IMR-90 (cell line): ENCODE data around the gene CPNE4. TPM values are rescaled to one million over a fixed set of nuclear protein-coding genes. Genes with fewer than 3 reads are reported as not detected.

ENCODE experiments used
- ATAC-seq: fragments of 200-7000 bp; cut with Tn5 transposase; 2 replicates; pipeline ENCODE4 v1.9.1; 2020; ENCODE audit warnings: low read depth, mild to moderate bottlenecking, moderate library complexity
- BruUV-seq: library from RNA; stranded (reverse); fragments of 400-500 nt; replicated peaks from 2 replicates; lab custom pipeline; 2021; lab: Mats Ljungman, UMichigan
- CTCF ChIA-PET: fragments of 300-600 bp; formaldehyde crosslinking; extraction: SDS; loops from one replicate; lab custom pipeline; 2021; ENCODE audit warnings: antibody characterized with exemption; lab: Yijun Ruan, JAX
- POLR2A ChIA-PET: fragments of 300-600 bp; sonication (Branson Sonifier 250); formaldehyde crosslinking; loops from one replicate; lab custom pipeline; 2022; ENCODE audit warnings: antibody characterized with exemption; ENCODE audit not compliant: unreplicated experiment; lab: Charles Lee
- DNase-seq: peaks from one replicate; pipeline ENCODE4 v3.0.0; 2013
- H2AFZ ChIP-seq: replicated peaks from 2 replicates; pipeline ENCODE3; 2013; ENCODE audit warnings: low read length, mild to moderate bottlenecking; ENCODE audit not compliant: poor library complexity
- H2AK5ac ChIP-seq: 2 replicates; pipeline ENCODE4 v1.6.1; 2013; ENCODE audit warnings: low read depth, low read length, inconsistent platforms
- H2AK9ac ChIP-seq: replicated peaks from 2 replicates; pipeline ENCODE3; 2013; ENCODE audit warnings: mild to moderate bottlenecking, low read depth, low read length, moderate library complexity; ENCODE audit not compliant: poor library complexity
- H2BK120ac ChIP-seq: 2 replicates; pipeline ENCODE4 v1.6.1; 2013; ENCODE audit warnings: low read depth, low read length, inconsistent platforms
- H2BK15ac ChIP-seq: 3 replicates; pipeline ENCODE4 v1.6.1; 2013; ENCODE audit warnings: low read depth, low read length, inconsistent platforms
- H2BK20ac ChIP-seq: 2 replicates; pipeline ENCODE4 v1.6.1; 2013; ENCODE audit warnings: low read depth, mild to moderate bottlenecking, inconsistent platforms, low read length, moderate library complexity
- H2BK5ac ChIP-seq: 2 replicates; pipeline ENCODE4 v1.6.1; 2013; ENCODE audit warnings: mild to moderate bottlenecking, low read depth, low read length, inconsistent platforms; ENCODE audit not compliant: poor library complexity, severe bottlenecking
- H3K14ac ChIP-seq: replicated peaks from 2 replicates; pipeline ENCODE4 v1.6.1; 2013; ENCODE audit warnings: low read depth, low read length, inconsistent platforms
- H3K18ac ChIP-seq: 2 replicates; pipeline ENCODE4 v1.6.1; 2013; ENCODE audit warnings: low read depth, low read length, control low read depth
- H3K23ac ChIP-seq: 2 replicates; pipeline ENCODE4 v1.6.1; 2013; ENCODE audit warnings: low read depth, low read length, inconsistent platforms
- H3K27ac ChIP-seq: 2 replicates; pipeline ENCODE4 v1.5.1; 2013; ENCODE audit warnings: mild to moderate bottlenecking, control low read depth, low read length; ENCODE audit not compliant: insufficient read depth
- H3K27me3 ChIP-seq: 2 replicates; pipeline ENCODE4 v1.6.1; 2013; ENCODE audit warnings: low read length; ENCODE audit not compliant: control insufficient read depth, insufficient read depth
- H3K36me3 ChIP-seq: 2 replicates; pipeline ENCODE4 v1.6.1; 2013; ENCODE audit warnings: low read length, mixed read lengths; ENCODE audit not compliant: control insufficient read depth, insufficient read depth
- H3K4ac ChIP-seq: 2 replicates; pipeline ENCODE4 v1.6.1; 2013; ENCODE audit warnings: low read depth, low read length, inconsistent platforms
- H3K4me1 ChIP-seq: 2 replicates; pipeline ENCODE4 v1.6.1; 2013; ENCODE audit warnings: low read length, mixed read lengths; ENCODE audit not compliant: control insufficient read depth, insufficient read depth
- H3K4me2 ChIP-seq: 2 replicates; pipeline ENCODE4 v1.6.1; 2013; ENCODE audit warnings: low read depth, mild to moderate bottlenecking, control low read depth, low read length, moderate library complexity
- H3K4me3 ChIP-seq: 2 replicates; pipeline ENCODE4 v1.5.1; 2013; ENCODE audit warnings: low read depth, mild to moderate bottlenecking, control low read depth, low read length, moderate library complexity; ENCODE audit not compliant: insufficient read depth
- H3K56ac ChIP-seq: 2 replicates; pipeline ENCODE4 v1.6.1; 2013; ENCODE audit warnings: low read length, inconsistent platforms; ENCODE audit not compliant: insufficient read depth; ENCODE audit errors: extremely low read depth
- H3K79me1 ChIP-seq, 2 experiments: 2 replicates each; pipeline ENCODE4 v1.6.1; 2013; ENCODE audit warnings: low read length in 2 of 2, inconsistent platforms in 1 of 2, low read depth in 1 of 2
- H3K9ac ChIP-seq: 2 replicates; pipeline ENCODE4 v1.6.1; 2013; ENCODE audit warnings: low read depth, low read length, control low read depth
- H3K9me1 ChIP-seq: 2 replicates; pipeline ENCODE4 v1.6.1; 2013; ENCODE audit warnings: low read length, inconsistent platforms; ENCODE audit not compliant: insufficient read depth
- H3K9me3 ChIP-seq: 2 replicates; pipeline ENCODE4 v1.6.1; 2013; ENCODE audit warnings: low read length; ENCODE audit not compliant: control insufficient read depth, insufficient read depth
- H4K20me1 ChIP-seq: 2 replicates; pipeline ENCODE4 v1.6.1; 2013; ENCODE audit warnings: low read length, inconsistent platforms; ENCODE audit not compliant: insufficient read depth
- H4K5ac ChIP-seq: 2 replicates; pipeline ENCODE4 v1.6.1; 2013; ENCODE audit warnings: mild to moderate bottlenecking, low read depth, low read length, control low read depth
- H4K8ac ChIP-seq, 2 experiments: 2 replicates each; pipeline ENCODE4 v1.6.1; 2013; ENCODE audit warnings: low read depth in 2 of 2, low read length in 2 of 2, control low read depth in 1 of 2, inconsistent platforms in 1 of 2
- H4K91ac ChIP-seq: 2 replicates; pipeline ENCODE4 v1.6.1; 2013; ENCODE audit warnings: low read depth, low read length, inconsistent platforms; ENCODE audit not compliant: insufficient read depth
- CHD1 ChIP-seq: IDR thresholded peaks from 2 replicates; pipeline ENCODE4 v1.6.1; 2012; ENCODE audit warnings: low read depth, low read length, improper control_type of control experiment
- CTCF ChIP-seq: conservative IDR thresholded peaks from 2 replicates; pipeline ENCODE4 v1.5.1; 2012; ENCODE audit warnings: mild to moderate bottlenecking, low read depth, low read length, improper control_type of control experiment
- POLR2A ChIP-seq: IDR thresholded peaks from 2 replicates; pipeline ENCODE4 v1.6.1; 2012; ENCODE audit warnings: mild to moderate bottlenecking, low read depth, low read length
- RAD21 ChIP-seq: IDR thresholded peaks from 2 replicates; pipeline ENCODE4 v1.6.1; 2012; ENCODE audit warnings: low read length, improper control_type of control experiment
- RFX5 ChIP-seq: IDR thresholded peaks from 2 replicates; pipeline ENCODE4 v1.8.0; 2012; ENCODE audit warnings: low read depth, mild to moderate bottlenecking, low read length, moderate library complexity
- SMC3 ChIP-seq: fragments of 150-350 bp; IDR thresholded peaks from 2 replicates; pipeline ENCODE4 v1.6.1; 2016; ENCODE audit warnings: low read depth, mild to moderate bottlenecking, antibody characterized with exemption, low read length, moderate library complexity
- USF2 ChIP-seq: fragments of 150-350 bp; IDR thresholded peaks from 2 replicates; pipeline ENCODE4 v1.6.1; 2017; ENCODE audit warnings: mild to moderate bottlenecking, antibody characterized with exemption, low read length, low read depth
- WGBS, 2 experiments: methylation state at CpG; one replicate each; pipeline versions ENCODE4 v1.1.5 to v1.1.7; 2013; ENCODE audit warnings: missing lambda C conversion rate in 2 of 2; ENCODE audit not compliant: insufficient read length in 1 of 2; ENCODE audit errors: extremely low coverage in 2 of 2; 5-methylcytosine and 5-hydroxymethylcytosine counted together
- dilution Hi-C: fragments of 300-500 bp; cut with HindIII; formaldehyde crosslinking; loops from one replicate; pipeline ENCODE4 v1.14.3; 2018; ENCODE audit warnings: low sequenced_read_pairs; ENCODE audit not compliant: unreplicated experiment
- in situ Hi-C: fragments of 300-500 bp; cut with MboI; formaldehyde crosslinking; loops from 3 replicates; pipeline ENCODE4 v1.14.3; 2019; ENCODE audit warnings: low sequenced_read_pairs, inconsistent platforms, mixed read lengths
- intact Hi-C: fragments of 100-400 bp; cut with micrococcal nuclease; formaldehyde crosslinking; loops from 2 replicates; pipeline ENCODE4 v1.10.0; 2022
- polyA plus RNA-seq, 3 experiments: library from polyadenylated mRNA; depleted of rRNA; stranded (reverse); fragments of >200 nt; gene quantifications; 2 replicates each; pipeline ENCODE4 v1.2.3, GENCODE V29; 2012; ENCODE audit warnings: low replicate concordance in 1 of 3
- total RNA-seq: library from RNA; depleted of rRNA; stranded (reverse); fragments of >200 nt; gene quantifications from 2 replicates; pipeline ENCODE4 v1.2.3, GENCODE V29; 2012

Gene CPNE4
- total and polyA plus RNA-seq, 2 of the 4 experiments (the other 2 are of a cell fraction): not detected

- TF ChIP-seq USF2: no peak
These were observed 239.3 kb downstream of the CPNE4 start (continued) for GRCh38 chr3:131795390-131796090.

- no peaks in the 10 kb centered on the region for H3K9me1 ChIP-seq
- ChIA-PET POLR2A (no interaction called here), CTCF (interaction anchor here (0.6 to 4.2 kb wide), 7 partner anchors 16 to 389 kb away, joined by 3 to 16 read pairs (median 4); no protein-coding TSS in a partner anchor)
- H3K9ac ChIP-seq: no peak overlapping the region
- no peaks in the 10 kb centered on the region for H3K79me1 ChIP-seq
- BruUV-seq: no TSS peak
- dilution Hi-C loops (loop anchor here (25.0 kb wide), 1 partner anchor 217 kb away; no protein-coding TSS in a partner anchor), in situ Hi-C loops (loop anchor here (5.0 to 25.0 kb wide), 2 partner anchors 237 to 392 kb away; no protein-coding TSS in a partner anchor), intact Hi-C loops (loop anchor here (1.0 to 5.0 kb wide), 3 partner anchors 234 to 743 kb away; no protein-coding TSS in a partner anchor)
- H4K91ac ChIP-seq: no peak overlapping the region
- no peak overlapping the region for H3K56ac ChIP-seq
- peak; percentile 95 for ATAC-seq
- H3K18ac ChIP-seq: no peak overlapping the region
- H3K4ac ChIP-seq: no peak overlapping the region
- H2AK5ac ChIP-seq: no peak overlapping the region
- H2AK9ac ChIP-seq: no peak overlapping the region
- H4K5ac ChIP-seq: no peak overlapping the region
- no peak overlapping the region for H2BK15ac ChIP-seq
- H3K9me3 ChIP-seq: no peaks in the 10 kb centered on the region
- no peaks in the 10 kb centered on the region for H3K4me1 ChIP-seq
- DNase-seq: peak; percentile 52
- H3K23ac ChIP-seq: no peak overlapping the region
- H2BK5ac ChIP-seq: no peak overlapping the region
- no peak overlapping the region for H2AFZ ChIP-seq
- H3K36me3 ChIP-seq: no peaks in the 10 kb centered on the region
- no peak overlapping the region for H3K4me3 ChIP-seq
- no peak overlapping the region for H2BK120ac ChIP-seq
- no peaks in the 10 kb centered on the region for H4K20me1 ChIP-seq
- no peaks in the 10 kb centered on the region; the same call in 1 of the 2 replicates for H3K27me3 ChIP-seq
- H2BK20ac ChIP-seq: no peak overlapping the region
- no peak overlapping the region for H3K14ac ChIP-seq
- H3K27ac ChIP-seq: no peak overlapping the region
- WGBS, 2 experiments: no CpG with 5 or more reads among the region's 5 CpGs
- H4K8ac ChIP-seq: no peak overlapping the region
- TF ChIP-seq CHD1 (no peak), RAD21 (peak; percentile 71), POLR2A (no peak), SMC3 (peak; percentile 78), CTCF (peak; percentile 88), RFX5 (no peak)
- H3K4me2 ChIP-seq: no peak overlapping the region
These were observed 239.9 kb downstream of the CPNE4 start for GRCh38 chr3:131794766-131795388.
